ENCODE results near the gene MEGF8. TPM values are rescaled to one million over a fixed set of nuclear protein-coding genes. Genes with fewer than 3 reads are reported as not detected.

The MEGF8 gene
- total and polyA plus RNA-seq, 2 of the 13 experiments (the other 11 are each of a cell fraction or from before 2014, with no cell fraction given): 4.0 to 8.8 TPM

DNA sequence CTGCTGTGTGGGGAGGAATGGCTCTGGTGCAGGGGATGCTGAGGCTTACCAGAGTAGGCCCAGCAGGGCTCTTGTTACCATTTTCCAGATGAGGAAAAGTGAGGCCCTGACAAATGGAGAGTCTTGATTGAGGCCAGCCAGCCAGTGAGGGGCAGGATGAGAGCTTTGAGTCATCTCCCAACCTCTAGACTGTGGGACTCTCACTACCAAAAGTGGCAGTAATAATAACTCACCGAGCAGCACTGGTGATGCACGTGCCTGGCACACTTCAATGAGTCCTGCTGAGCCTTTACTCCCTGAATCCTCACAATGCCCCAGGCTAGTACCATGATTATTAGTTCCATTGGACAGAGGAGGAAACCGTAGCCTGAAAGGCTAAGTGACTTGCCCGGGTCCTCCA lies 48.6 kb upstream of the MEGF8 start:
- Histone ChIP-seq H3K4me2 (ENCODE audit: low read depth, low read length) (no peak overlapping the region), H3K9ac (ENCODE audit: insufficient read depth, low read depth, low read length) (no peak overlapping the region), H3K4me1 (ENCODE audit: insufficient read depth, low read length) (peaks cover 34% of the 10 kb centered on the region), H3K4me3 (replicated peaks in 1 of 3; ENCODE audit: insufficient read depth in 1 of 3, low read depth in 2 of 3, low read length in 3 of 3) (no peak overlapping the region), H3K27me3 (ENCODE audit: control insufficient read depth in 1 of 2, insufficient read depth in 2 of 2, low read length in 2 of 2) (no peaks in the 10 kb centered on the region), H4K20me1 (ENCODE audit: insufficient read depth, low read length) (no peaks in the 10 kb centered on the region), H3K27ac (ENCODE audit: extremely low read length, insufficient read depth, low read length) (no peak overlapping the region), H2AFZ (ENCODE audit: low read length) (no peak overlapping the region), H3K9me3 (ENCODE audit: low read length) (no peaks in the 10 kb centered on the region), H3K36me3 (replicated peaks in 1 of 2; ENCODE audit: control insufficient read depth in 1 of 2, insufficient read depth in 2 of 2, low read length in 2 of 2) (peaks cover 5 to 21% of the 10 kb centered on the region in 2 experiments; a peak in 4 of 5 replicates), H3K79me2 (ENCODE audit: insufficient read depth, low read length) (no peaks in the 10 kb centered on the region)
- ATAC-seq (no peak), DNase-seq (ENCODE audit: low spot score) (no peak), FAIRE-seq (no peak)
- CTCF ChIA-PET (ENCODE audit: low intra/inter-chr PET ratio, low total read pairs): interaction anchor here (1.2 kb wide), 1 partner anchor 30 kb away, joined by 3 read pairs; no protein-coding TSS in a partner anchor
- BruUV-seq (replicated peaks): no TSS peak
- intact Hi-C loops (cut with micrococcal nuclease; ENCODE audit: unreplicated experiment) (no loop called here), in situ Hi-C loops (cut with HindIII; ENCODE audit: extremely low pct_ligation_motif_present, low pct_unique_long_range_greater_than_20kb) (no loop called here)
- POLR2A ChIA-PET: interaction anchor here (7.4 kb wide), 1 partner anchor 31 kb away, joined by 117 read pairs; the partner anchor contains the start of gene GSK3A
- TF ChIP-seq POLR2AphosphoS5 (IDR thresholded peaks at IDR 0.05; ENCODE audit: low read depth, low read length) (no peak), SMYD3 (CRISPR knock-in tag; IDR thresholded peaks at IDR 0.05) (no peak), ZNF629 (CRISPR knock-in tag; conservative IDR thresholded peaks at IDR 0.05) (peak; percentile 69)
- TF ChIP-seq, protein P1, sequence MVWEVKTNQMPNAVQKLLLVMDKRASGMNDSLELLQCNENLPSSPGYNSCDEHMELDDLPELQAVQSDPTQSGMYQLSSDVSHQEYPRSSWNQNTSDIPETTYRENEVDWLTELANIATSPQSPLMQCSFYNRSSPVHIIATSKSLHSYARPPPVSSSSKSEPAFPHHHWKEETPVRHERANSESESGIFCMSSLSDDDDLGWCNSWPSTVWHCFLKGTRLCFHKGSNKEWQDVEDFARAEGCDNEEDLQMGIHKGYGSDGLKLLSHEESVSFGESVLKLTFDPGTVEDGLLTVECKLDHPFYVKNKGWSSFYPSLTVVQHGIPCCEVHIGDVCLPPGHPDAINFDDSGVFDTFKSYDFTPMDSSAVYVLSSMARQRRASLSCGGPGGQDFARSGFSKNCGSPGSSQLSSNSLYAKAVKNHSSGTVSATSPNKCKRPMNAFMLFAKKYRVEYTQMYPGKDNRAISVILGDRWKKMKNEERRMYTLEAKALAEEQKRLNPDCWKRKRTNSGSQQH (CRISPR knock-in tag; IDR thresholded peaks at IDR 0.05; ENCODE audit: low read depth): no peak
- TF ChIP-seq, protein P2, sequence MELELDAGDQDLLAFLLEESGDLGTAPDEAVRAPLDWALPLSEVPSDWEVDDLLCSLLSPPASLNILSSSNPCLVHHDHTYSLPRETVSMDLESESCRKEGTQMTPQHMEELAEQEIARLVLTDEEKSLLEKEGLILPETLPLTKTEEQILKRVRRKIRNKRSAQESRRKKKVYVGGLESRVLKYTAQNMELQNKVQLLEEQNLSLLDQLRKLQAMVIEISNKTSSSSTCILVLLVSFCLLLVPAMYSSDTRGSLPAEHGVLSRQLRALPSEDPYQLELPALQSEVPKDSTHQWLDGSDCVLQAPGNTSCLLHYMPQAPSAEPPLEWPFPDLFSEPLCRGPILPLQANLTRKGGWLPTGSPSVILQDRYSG (CRISPR knock-in tag; IDR thresholded peaks at IDR 0.05): no peak
- WGBS (ENCODE audit: low lambda C conversion rate): 96% methylated on average over 4 of the region's 4 CpGs
